ENCODE results near the gene CFAP46. TPM values are rescaled to one million over a fixed set of nuclear protein-coding genes. Genes with fewer than 3 reads are reported as not detected.

CFAP46 gene
- total RNA-seq, 6 donors from 2014 or later, result 0.60 to 28.3 (median 8.0) TPM

DNA sequence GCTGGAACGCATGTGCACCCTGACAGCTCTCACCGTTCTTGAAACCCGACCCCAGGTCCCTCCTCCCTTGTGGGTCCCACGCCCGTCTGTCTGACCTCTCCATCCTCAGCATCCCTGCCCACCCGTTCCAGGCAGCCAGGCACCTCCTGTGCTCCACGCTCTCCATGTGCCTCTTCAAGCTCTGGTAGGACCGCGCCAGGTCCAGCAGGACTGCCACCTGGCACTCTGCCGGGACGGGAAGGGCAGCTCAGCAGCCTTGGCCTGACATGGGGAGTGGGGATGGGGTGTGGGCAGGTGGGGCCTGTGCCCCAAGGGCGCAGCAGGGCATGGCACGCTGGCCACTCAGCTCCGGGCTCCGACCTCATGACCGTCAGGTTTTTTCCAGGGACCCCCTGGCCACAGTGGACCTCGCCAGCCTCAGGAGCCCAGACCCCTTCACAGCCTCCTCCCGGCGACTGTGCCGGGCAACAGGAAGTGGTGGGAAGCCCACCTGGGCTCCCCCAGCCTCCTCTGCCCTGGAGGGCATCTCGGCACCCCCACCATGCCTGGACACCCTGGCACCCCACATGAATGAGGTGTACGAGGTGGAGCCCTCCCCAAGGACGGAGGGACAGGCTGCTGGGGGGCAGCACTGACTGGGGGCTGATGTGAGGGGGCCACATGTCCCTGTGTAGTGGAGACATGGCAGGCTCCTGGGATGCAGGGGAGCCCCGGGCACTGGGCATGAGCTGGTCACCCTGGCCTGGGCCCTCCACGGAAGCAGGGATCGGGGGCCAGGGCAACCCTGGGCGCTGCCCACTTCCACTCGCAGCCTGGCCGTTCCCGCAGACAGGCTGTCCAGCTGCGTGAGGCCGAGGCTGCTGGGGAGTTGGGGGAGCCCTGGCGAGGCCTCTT is 131.3 kb downstream of the CFAP46 start:
- no peak overlapping the region for H3K4me3 ChIP-seq
- 29 to 72% methylated on average over 6 to 32 of the region's 33 CpGs for WGBS, 2 donors
- H3K36me3 ChIP-seq, result no peaks in the 10 kb centered on the region
- ATAC-seq (ENCODE audit: low FRiP score in 2 of 2) (no peak), DNase-seq (peak in 1 of 2 donors; percentile 72)
- no peaks in the 10 kb centered on the region for H3K9me3 ChIP-seq
- H3K27me3 ChIP-seq, result no peaks in the 10 kb centered on the region
- no peak for TF ChIP-seq POLR2AphosphoS5 (IDR thresholded peaks at IDR 0.05)
- TF ChIP-seq, protein P1, sequence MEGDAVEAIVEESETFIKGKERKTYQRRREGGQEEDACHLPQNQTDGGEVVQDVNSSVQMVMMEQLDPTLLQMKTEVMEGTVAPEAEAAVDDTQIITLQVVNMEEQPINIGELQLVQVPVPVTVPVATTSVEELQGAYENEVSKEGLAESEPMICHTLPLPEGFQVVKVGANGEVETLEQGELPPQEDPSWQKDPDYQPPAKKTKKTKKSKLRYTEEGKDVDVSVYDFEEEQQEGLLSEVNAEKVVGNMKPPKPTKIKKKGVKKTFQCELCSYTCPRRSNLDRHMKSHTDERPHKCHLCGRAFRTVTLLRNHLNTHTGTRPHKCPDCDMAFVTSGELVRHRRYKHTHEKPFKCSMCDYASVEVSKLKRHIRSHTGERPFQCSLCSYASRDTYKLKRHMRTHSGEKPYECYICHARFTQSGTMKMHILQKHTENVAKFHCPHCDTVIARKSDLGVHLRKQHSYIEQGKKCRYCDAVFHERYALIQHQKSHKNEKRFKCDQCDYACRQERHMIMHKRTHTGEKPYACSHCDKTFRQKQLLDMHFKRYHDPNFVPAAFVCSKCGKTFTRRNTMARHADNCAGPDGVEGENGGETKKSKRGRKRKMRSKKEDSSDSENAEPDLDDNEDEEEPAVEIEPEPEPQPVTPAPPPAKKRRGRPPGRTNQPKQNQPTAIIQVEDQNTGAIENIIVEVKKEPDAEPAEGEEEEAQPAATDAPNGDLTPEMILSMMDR (IDR thresholded peaks at IDR 0.05), result no peak
- TF ChIP-seq EP300 (IDR thresholded peaks at IDR 0.05), result no peak
- TF ChIP-seq POLR2A (IDR thresholded peaks at IDR 0.05), result no peak
- no peak overlapping the region for H3K27ac ChIP-seq
- H3K4me1 ChIP-seq, result no peaks in the 10 kb centered on the region

DNA sequence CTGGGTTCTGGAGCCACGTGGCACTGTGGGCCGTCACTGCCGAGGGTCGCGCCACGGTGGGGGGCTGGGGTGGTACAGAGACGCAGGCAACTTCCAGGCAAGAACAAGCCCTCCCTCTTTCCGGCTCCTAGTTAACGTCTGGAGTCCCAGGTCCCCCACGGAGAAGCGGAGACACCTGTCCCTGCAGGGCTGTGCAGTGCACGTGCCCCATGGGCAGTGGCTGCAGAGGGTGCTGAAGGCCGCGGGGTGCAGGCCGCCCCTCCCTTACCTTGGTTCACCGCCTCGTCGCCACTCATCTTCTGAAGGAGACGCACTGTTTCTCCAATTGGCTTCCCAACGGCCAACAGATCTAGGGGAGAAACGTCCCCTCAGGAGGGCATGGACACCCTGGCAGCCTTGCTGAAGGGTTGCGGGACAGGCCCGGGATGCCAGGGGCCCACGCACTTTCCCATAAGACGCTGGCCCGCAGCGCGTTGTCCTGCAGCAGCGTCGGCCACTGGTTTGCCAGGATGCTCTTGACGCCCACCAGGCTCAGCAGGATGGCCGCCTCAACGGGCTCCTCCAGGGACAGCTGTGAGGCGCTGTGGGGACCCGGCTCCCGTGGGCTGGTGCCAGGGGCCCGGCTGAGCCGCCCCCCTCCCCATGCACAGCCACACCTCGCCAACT is 132.1 kb downstream of the CFAP46 start:
- no peaks in the 10 kb centered on the region for H3K27me3 ChIP-seq

DNA sequence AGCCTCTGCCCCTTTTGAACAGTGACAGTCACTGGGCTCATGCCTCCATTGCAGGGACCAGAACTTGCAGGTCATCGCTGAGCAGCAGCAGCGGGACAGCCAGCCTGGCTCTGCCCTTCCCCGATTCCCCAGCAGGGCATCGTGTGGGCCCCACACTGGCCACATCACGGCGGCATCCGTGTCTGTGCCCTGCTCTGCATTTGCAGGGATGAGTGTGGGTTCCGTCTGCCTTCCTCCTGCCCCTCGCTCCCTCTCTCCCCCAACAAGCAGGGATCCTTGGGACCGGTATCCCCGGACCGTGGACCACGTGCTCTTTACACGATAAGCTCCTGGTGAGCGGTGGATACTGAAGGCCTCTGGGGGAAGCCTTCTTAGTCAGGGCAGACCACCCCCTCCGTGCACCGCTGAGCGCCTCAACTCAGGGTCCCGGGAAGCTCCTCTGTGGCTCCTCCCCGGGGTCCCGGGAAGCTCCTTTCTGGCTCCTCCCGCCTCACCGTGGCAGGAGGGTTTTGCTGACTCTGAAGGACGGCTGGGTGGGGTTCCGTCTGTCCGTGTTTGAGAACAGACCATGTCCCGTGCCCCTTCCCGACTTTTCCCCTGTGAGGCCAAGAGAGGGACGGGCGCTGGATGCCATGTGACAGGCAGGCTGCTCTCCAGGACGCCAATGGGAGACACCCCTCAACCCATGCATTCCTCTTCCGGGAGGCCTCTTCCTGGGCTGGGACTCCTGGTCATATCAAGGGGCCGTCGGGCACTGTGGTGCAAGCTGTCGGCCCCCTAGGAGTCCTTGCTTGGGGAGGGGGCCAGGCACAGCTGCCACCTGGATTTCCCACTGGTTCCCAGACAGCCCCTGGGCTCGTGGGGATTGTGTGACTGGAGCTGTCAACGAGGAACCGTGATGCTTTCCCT is 132.9 kb downstream of the CFAP46 start:
- 75 to 85% methylated on average over 14 to 38 of the region's 38 CpGs for WGBS, 2 donors
- Histone ChIP-seq H3K9me3 (no peaks in the 10 kb centered on the region), H3K27me3 (no peaks in the 10 kb centered on the region), H3K4me1 (no peaks in the 10 kb centered on the region), H3K27ac (no peak overlapping the region), H3K36me3 (no peaks in the 10 kb centered on the region), H3K4me3 (no peak overlapping the region)
- TF ChIP-seq, protein P1 (IDR thresholded peaks at IDR 0.05), result no peak
- TF ChIP-seq EP300 (IDR thresholded peaks at IDR 0.05) (no peak), POLR2A (IDR thresholded peaks at IDR 0.05) (no peak), POLR2AphosphoS5 (IDR thresholded peaks at IDR 0.05) (no peak)
- DNase-seq, result no peak
- ATAC-seq (ENCODE audit: low FRiP score in 2 of 2), result no peak

More for the DNA sequence above, 132.1 kb downstream of the CFAP46 start:
- Histone ChIP-seq H3K9me3 (no peaks in the 10 kb centered on the region), H3K36me3 (no peaks in the 10 kb centered on the region), H3K27ac (no peak overlapping the region), H3K4me1 (no peaks in the 10 kb centered on the region), H3K4me3 (no peak overlapping the region)
- ATAC-seq (ENCODE audit: low FRiP score in 2 of 2), result no peak
- 84% methylated on average over 14 to 33 of the region's 39 CpGs for WGBS, 2 donors
- TF ChIP-seq POLR2A (IDR thresholded peaks at IDR 0.05) (no peak), EP300 (IDR thresholded peaks at IDR 0.05) (no peak), POLR2AphosphoS5 (IDR thresholded peaks at IDR 0.05) (no peak)
- TF ChIP-seq, protein P1 (IDR thresholded peaks at IDR 0.05), result no peak
- DNase-seq, result peak in 1 of 2 donors; percentile 78

DNA sequence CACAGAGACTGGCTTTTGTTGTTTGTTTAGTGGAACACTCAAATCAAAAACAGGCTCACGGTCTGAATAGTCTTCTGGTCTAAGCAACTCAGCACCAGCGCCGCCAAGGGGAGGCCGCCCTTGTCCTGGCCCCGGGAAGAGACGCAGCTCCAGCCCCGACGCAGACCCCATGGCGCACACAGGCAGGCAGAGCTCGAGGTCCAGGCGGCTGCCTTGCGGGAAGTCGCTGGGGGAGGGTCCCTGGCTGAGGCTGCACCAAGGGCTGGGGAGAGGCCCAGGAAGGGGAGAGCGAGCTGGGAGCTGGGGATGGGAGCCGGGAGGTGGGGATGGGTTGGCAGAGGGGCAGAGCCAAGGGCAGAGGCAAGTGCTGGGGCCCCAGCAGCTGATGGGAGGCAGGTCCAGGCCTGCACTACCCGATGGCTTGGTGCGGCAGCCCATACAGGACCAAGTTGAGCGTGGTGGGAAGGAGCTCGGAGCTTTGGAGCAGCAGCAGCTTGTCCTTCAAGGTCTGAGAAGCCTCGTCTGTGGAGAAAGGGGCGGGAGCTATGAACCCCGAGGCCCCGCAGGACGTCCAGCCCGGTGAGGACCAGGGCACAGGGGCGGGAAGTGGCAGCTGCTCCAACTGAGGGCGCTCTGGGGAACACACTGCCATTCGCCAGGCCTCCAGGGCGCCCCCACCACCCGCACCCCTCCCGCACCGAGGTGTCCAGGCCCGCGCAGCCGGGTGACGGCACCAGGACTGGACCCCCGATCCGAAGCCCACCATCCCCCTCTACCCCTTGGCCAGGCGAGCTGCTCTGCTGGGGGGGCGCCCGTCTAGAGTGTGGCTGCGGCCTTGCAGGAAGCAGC is 133.8 kb downstream of the CFAP46 start:
- Histone ChIP-seq H3K27ac (no peak overlapping the region), H3K4me1 (no peaks in the 10 kb centered on the region), H3K9me3 (no peaks in the 10 kb centered on the region), H3K27me3 (no peaks in the 10 kb centered on the region), H3K36me3 (no peaks in the 10 kb centered on the region), H3K4me3 (no peak overlapping the region)
- WGBS, 2 donors, result 44 to 60% methylated on average over 6 to 28 of the region's 42 CpGs
- no peak for TF ChIP-seq EP300 (IDR thresholded peaks at IDR 0.05)
- no peak for TF ChIP-seq POLR2A (IDR thresholded peaks at IDR 0.05)
- TF ChIP-seq, protein P1 (IDR thresholded peaks at IDR 0.05), result no peak
- no peak for TF ChIP-seq POLR2AphosphoS5 (IDR thresholded peaks at IDR 0.05)
- peak in 1 of 2 donors; percentile 82 for DNase-seq
- ATAC-seq (ENCODE audit: low FRiP score in 2 of 2), result peak in 1 of 2 donors; percentile 12

Measured in upper lobe of left lung (tissue), 6 donors.